HEK293 (cell line): ENCODE results near the gene DCAF15.

Source experiments
- CTCF ChIA-PET: fragments of 350-600 bp; formaldehyde crosslinking; extraction: SDS; loops from one replicate; lab custom pipeline; 2021; ENCODE audit warnings: antibody characterized with exemption; lab: Yijun Ruan, JAX
- POLR2A ChIA-PET: fragments of 300-600 bp; formaldehyde crosslinking; extraction: SDS; loops from one replicate; lab custom pipeline; 2020; ENCODE audit warnings: antibody characterized with exemption, inconsistent platforms; lab: Yijun Ruan, JAX
- H3K27ac ChIP-seq: fragments of 200-500 bp; sonication (Bioruptor generic); 2 replicates; pipeline ENCODE4 v1.5.1; 2014; ENCODE audit warnings: low read depth, low read length, control low read depth, inconsistent platforms; ENCODE audit errors: extremely low read depth
- H3K36me3 ChIP-seq, 2 experiments: fragments of 200-500 bp in 1 of 2; sonication (Bioruptor generic) in 1 of 2; 1 replicate in 1 of 2; 2 replicates in 1 of 2; pipeline ENCODE4 v1.5.1; 2014 to 2017; ENCODE audit warnings: inconsistent platforms in 2 of 2, low read length in 2 of 2; ENCODE audit not compliant: control insufficient read depth in 2 of 2, insufficient read depth in 1 of 2
- H3K4me1 ChIP-seq: fragments of 200-500 bp; sonication (Bioruptor generic); 2 replicates; pipeline ENCODE4 v1.5.1; 2014; ENCODE audit warnings: mild to moderate bottlenecking, low read length, inconsistent platforms; ENCODE audit not compliant: control insufficient read depth, insufficient read depth
- H3K4me3 ChIP-seq: 2 replicates; pipeline ENCODE4 v1.5.1; 2011; ENCODE audit warnings: low read depth, mild to moderate bottlenecking, control low read depth, low read length, moderate library complexity
- H3K9me3 ChIP-seq: fragments of 200-500 bp; sonication (Bioruptor generic); 2 replicates; pipeline ENCODE4 v1.5.1; 2014; ENCODE audit warnings: low read depth, low read length, inconsistent platforms; ENCODE audit not compliant: control insufficient read depth, insufficient read depth
- KLF16 ChIP-seq: fragments of 450-650 bp; formaldehyde crosslinking; IDR thresholded peaks from 2 replicates; pipeline ENCODE4 v1.5.1; 2017; ENCODE audit warnings: missing biosample characterization, missing genetic modification characterization
- SCRT1 ChIP-seq: fragments of 450-650 bp; formaldehyde crosslinking; IDR thresholded peaks from 2 replicates; pipeline ENCODE4 v1.5.1; 2016; ENCODE audit warnings: missing biosample characterization, missing genetic modification characterization, borderline replicate concordance
- SCRT2 ChIP-seq: fragments of 450-650 bp; formaldehyde crosslinking; IDR thresholded peaks from 2 replicates; pipeline ENCODE4 v1.5.1; 2016; ENCODE audit warnings: missing biosample characterization, missing genetic modification characterization
- WT1 ChIP-seq: fragments of 450-650 bp; formaldehyde crosslinking; IDR thresholded peaks from 2 replicates; pipeline ENCODE4 v1.5.1; 2016; ENCODE audit warnings: missing biosample characterization, missing genetic modification characterization
- ZBTB20 ChIP-seq: fragments of 450-650 bp; formaldehyde crosslinking; IDR thresholded peaks from 2 replicates; pipeline ENCODE4 v1.5.1; 2016; ENCODE audit warnings: missing biosample characterization, missing genetic modification characterization
- ZBTB7A ChIP-seq: fragments of 450-650 bp; formaldehyde crosslinking; IDR thresholded peaks from 2 replicates; pipeline ENCODE4 v1.5.1; 2016; ENCODE audit warnings: low read depth, missing biosample characterization, missing genetic modification characterization
- ZFP37 ChIP-seq: fragments of 450-650 bp; formaldehyde crosslinking; IDR thresholded peaks from 2 replicates; pipeline ENCODE4 v1.5.1; 2016; ENCODE audit warnings: missing biosample characterization, missing genetic modification characterization
- ZNF324 ChIP-seq: fragments of 450-650 bp; formaldehyde crosslinking; IDR thresholded peaks from 2 replicates; pipeline ENCODE4 v1.5.1; 2016; ENCODE audit warnings: missing biosample characterization, missing genetic modification characterization
- ZNF335 ChIP-seq: fragments of 450-650 bp; formaldehyde crosslinking; conservative IDR thresholded peaks from 2 replicates; pipeline ENCODE4 v1.5.1; 2016; ENCODE audit warnings: missing biosample characterization, missing genetic modification characterization
- ZNF394 ChIP-seq: fragments of 450-650 bp; formaldehyde crosslinking; IDR thresholded peaks from 2 replicates; pipeline ENCODE4 v1.5.1; 2016; ENCODE audit warnings: missing biosample characterization, missing genetic modification characterization, mild to moderate bottlenecking, moderate library complexity, borderline replicate concordance
- ZNF623 ChIP-seq: fragments of 450-650 bp; formaldehyde crosslinking; IDR thresholded peaks from 2 replicates; pipeline ENCODE4 v1.5.1; 2016; ENCODE audit warnings: missing biosample characterization, missing genetic modification characterization
- TF ChIP-seq, protein P1 (sequence below): fragments of 450-650 bp; formaldehyde crosslinking; IDR thresholded peaks from 2 replicates; pipeline ENCODE4 v1.5.1; 2016; ENCODE audit warnings: missing biosample characterization, missing genetic modification characterization
- TF ChIP-seq, protein P2 (sequence below): fragments of 450-650 bp; formaldehyde crosslinking; IDR thresholded peaks from 2 replicates; pipeline ENCODE4 v1.5.1; 2016; ENCODE audit warnings: missing biosample characterization, missing genetic modification characterization, borderline replicate concordance
- TF ChIP-seq, protein P3 (sequence below): fragments of 450-650 bp; formaldehyde crosslinking; IDR thresholded peaks from 2 replicates; pipeline ENCODE4 v1.5.1; 2016; ENCODE audit warnings: missing biosample characterization, missing genetic modification characterization
- TF ChIP-seq, protein P4 (sequence below): fragments of 450-650 bp; formaldehyde crosslinking; IDR thresholded peaks from 2 replicates; pipeline ENCODE4 v1.5.1; 2016; ENCODE audit warnings: missing biosample characterization, missing genetic modification characterization
- TF ChIP-seq, protein P5 (sequence below): fragments of 450-650 bp; formaldehyde crosslinking; IDR thresholded peaks from 2 replicates; pipeline ENCODE4 v1.5.1; 2016; ENCODE audit warnings: missing biosample characterization, missing genetic modification characterization

The DCAF15 gene

DNA sequence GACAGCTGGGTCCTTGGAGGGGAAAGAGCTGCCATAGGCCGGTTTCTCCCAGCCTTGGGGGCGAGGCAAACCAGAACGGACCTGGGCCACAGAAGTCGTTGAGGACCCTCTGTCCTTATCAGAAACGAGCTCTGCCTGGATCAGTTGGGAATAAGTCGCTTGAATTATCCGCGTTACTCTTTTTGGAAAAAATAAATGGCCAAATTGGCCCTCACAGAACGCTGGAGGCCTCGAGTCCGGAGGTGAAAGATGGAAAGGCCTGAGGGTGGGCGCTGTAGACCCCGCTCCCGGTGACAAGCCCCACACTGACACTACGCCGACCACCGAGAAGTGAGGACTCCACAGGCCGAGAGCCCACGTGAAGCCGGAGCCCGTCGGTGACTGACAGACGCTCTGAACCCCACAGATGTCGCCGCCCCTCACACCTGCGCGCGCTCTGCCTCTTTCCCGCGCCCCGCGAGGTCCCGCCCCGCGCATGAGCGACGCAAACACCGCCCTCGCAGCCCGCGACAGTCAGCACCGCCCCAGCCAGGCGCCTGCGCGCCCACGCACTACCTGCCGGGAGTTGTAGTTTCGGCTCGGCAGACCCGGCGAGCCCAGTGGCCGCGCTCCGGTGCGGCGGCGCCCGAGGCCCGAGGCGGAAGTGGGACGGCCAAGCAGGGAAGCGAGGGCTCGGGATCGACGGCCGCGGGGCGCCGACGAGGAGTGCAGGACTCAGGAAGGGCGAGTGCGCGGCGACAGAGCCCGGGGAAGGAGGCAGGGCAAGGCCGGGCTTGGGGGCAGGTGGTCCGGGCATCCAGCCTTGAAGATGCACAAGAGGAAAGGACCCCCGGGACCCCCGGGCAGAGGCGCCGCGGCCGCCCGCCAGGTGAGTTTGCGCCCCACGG lies 46.4 kb upstream of the DCAF15 start, which contains the start of the genes BRME1 and CC2D1A (continued):
- 0 out of 2 replicates have a peak, but pooled peaks have one; percentile 5 for TF ChIP-seq ZNF394 (tag by site-specific recombination)
- peak; percentile 49; the same call in 1 of the 2 replicates for TF ChIP-seq WT1 (tag by site-specific recombination)
- TF ChIP-seq ZBTB7A (tag by site-specific recombination): 0 out of 2 replicates have a peak, but pooled peaks have one; percentile 29
- TF ChIP-seq, protein P1, sequence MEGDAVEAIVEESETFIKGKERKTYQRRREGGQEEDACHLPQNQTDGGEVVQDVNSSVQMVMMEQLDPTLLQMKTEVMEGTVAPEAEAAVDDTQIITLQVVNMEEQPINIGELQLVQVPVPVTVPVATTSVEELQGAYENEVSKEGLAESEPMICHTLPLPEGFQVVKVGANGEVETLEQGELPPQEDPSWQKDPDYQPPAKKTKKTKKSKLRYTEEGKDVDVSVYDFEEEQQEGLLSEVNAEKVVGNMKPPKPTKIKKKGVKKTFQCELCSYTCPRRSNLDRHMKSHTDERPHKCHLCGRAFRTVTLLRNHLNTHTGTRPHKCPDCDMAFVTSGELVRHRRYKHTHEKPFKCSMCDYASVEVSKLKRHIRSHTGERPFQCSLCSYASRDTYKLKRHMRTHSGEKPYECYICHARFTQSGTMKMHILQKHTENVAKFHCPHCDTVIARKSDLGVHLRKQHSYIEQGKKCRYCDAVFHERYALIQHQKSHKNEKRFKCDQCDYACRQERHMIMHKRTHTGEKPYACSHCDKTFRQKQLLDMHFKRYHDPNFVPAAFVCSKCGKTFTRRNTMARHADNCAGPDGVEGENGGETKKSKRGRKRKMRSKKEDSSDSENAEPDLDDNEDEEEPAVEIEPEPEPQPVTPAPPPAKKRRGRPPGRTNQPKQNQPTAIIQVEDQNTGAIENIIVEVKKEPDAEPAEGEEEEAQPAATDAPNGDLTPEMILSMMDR (tag by site-specific recombination): peak; percentile 39; the same call in 1 of the 2 replicates
- TF ChIP-seq, protein P2, sequence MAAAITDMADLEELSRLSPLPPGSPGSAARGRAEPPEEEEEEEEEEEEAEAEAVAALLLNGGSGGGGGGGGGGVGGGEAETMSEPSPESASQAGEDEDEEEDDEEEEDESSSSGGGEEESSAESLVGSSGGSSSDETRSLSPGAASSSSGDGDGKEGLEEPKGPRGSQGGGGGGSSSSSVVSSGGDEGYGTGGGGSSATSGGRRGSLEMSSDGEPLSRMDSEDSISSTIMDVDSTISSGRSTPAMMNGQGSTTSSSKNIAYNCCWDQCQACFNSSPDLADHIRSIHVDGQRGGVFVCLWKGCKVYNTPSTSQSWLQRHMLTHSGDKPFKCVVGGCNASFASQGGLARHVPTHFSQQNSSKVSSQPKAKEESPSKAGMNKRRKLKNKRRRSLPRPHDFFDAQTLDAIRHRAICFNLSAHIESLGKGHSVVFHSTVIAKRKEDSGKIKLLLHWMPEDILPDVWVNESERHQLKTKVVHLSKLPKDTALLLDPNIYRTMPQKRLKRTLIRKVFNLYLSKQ (tag by site-specific recombination): peak; percentile 22; the same call in 1 of the 2 replicates
- TF ChIP-seq, protein P3, sequence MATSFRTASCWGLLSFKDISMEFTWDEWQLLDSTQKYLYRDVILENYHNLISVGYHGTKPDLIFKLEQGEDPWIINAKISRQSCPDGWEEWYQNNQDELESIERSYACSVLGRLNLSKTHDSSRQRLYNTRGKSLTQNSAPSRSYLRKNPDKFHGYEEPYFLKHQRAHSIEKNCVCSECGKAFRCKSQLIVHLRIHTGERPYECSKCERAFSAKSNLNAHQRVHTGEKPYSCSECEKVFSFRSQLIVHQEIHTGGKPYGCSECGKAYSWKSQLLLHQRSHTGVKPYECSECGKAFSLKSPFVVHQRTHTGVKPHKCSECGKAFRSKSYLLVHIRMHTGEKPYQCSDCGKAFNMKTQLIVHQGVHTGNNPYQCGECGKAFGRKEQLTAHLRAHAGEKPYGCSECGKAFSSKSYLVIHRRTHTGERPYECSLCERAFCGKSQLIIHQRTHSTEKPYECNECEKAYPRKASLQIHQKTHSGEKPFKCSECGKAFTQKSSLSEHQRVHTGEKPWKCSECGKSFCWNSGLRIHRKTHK (tag by site-specific recombination): no peak
- TF ChIP-seq KLF16 (tag by site-specific recombination): peak; percentile 73

DNA sequence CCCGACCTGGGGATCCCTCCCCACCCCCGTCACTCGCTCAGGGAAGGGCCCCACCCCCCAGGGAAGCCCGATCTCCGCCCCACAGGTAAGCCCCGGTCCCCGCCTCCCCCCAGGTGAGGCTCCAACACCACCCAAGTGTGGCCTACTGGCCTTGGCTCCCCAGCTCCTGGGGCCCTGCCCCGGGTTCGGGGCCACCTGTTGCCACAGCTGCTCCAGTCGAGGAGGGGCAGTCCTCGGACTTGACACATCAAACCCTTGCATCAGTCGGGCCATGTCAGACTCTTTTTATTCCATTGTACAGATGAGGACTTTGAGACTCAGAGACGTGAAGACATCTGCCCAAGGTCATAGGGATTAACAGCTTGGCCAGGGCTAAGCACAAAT lies 45.8 kb upstream of the DCAF15 start:
- H3K4me3 ChIP-seq: peak overlapping the region; percentile 88
- H3K27ac ChIP-seq: peak overlapping the region; percentile 70; the same call in 1 of the 2 replicates
- ChIA-PET POLR2A (interaction anchor here (1.2 to 1.4 kb wide), 2 partner anchors 132 to 166 kb away, joined by 3 to 4 read pairs; partner anchors contain the start of gene MISP3), CTCF (interaction anchor here (1.2 to 2.3 kb wide), 2 partner anchors 27 kb away, joined by 4 to 7 read pairs; no protein-coding TSS in a partner anchor)
- peaks cover 15 to 24% of the 10 kb centered on the region in 2 experiments; a peak in 2 of 3 replicates for H3K36me3 ChIP-seq
- H3K4me1 ChIP-seq: no peaks in the 10 kb centered on the region; the same call in 1 of the 2 replicates
- TF ChIP-seq, protein P4, sequence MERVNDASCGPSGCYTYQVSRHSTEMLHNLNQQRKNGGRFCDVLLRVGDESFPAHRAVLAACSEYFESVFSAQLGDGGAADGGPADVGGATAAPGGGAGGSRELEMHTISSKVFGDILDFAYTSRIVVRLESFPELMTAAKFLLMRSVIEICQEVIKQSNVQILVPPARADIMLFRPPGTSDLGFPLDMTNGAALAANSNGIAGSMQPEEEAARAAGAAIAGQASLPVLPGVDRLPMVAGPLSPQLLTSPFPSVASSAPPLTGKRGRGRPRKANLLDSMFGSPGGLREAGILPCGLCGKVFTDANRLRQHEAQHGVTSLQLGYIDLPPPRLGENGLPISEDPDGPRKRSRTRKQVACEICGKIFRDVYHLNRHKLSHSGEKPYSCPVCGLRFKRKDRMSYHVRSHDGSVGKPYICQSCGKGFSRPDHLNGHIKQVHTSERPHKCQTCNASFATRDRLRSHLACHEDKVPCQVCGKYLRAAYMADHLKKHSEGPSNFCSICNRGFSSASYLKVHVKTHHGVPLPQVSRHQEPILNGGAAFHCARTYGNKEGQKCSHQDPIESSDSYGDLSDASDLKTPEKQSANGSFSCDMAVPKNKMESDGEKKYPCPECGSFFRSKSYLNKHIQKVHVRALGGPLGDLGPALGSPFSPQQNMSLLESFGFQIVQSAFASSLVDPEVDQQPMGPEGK (tag by site-specific recombination): peak; percentile 12; the same call in 1 of the 2 replicates
- peak; percentile 23; the same call in 1 of the 2 replicates for TF ChIP-seq ZFP37 (tag by site-specific recombination)
- no peak for TF ChIP-seq WT1 (tag by site-specific recombination)
- TF ChIP-seq ZNF623 (tag by site-specific recombination): no peak
- TF ChIP-seq SCRT1: peak; percentile 97
- peak; percentile 99 for TF ChIP-seq SCRT2 (tag by site-specific recombination)
- TF ChIP-seq ZBTB20 (tag by site-specific recombination): peak; percentile 18; the same call in 1 of the 2 replicates
- TF ChIP-seq, protein P5, sequence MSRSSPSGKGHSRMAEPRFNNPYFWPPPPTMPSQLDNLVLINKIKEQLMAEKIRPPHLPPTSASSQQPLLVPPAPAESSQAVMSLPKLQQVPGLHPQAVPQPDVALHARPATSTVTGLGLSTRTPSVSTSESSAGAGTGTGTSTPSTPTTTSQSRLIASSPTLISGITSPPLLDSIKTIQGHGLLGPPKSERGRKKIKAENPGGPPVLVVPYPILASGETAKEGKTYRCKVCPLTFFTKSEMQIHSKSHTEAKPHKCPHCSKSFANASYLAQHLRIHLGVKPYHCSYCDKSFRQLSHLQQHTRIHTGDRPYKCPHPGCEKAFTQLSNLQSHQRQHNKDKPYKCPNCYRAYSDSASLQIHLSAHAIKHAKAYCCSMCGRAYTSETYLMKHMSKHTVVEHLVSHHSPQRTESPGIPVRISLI: no peak
- TF ChIP-seq ZNF335: peak; percentile 52; the same call in 1 of the 2 replicates
- no peak for TF ChIP-seq ZNF324 (tag by site-specific recombination)
- TF ChIP-seq, all 188 proteins: peak for 6
- no peaks in the 10 kb centered on the region for H3K9me3 ChIP-seq
